Keratinocyte (primary cell): Measurements from ENCODE around the gene MAGI2. TPM values are rescaled to one million over a fixed set of nuclear protein-coding genes. Genes with fewer than 3 reads are reported as not detected.

Experiments
- DNase-seq: peaks from one replicate; pipeline ENCODE4 v3.0.0-alpha.2; 2011; ENCODE audit warnings: low read depth, missing footprints, low spot score
- FAIRE-seq: peaks from 2 replicates; lab custom pipeline; 2011; peaks lifted over from hg19 to GRCh38; lab: Jason Lieb, UNC
- H2AFZ ChIP-seq: 2 replicates; pipeline ENCODE4 v1.6.0; 2012; ENCODE audit warnings: low read length, control low read depth, inconsistent platforms; ENCODE audit not compliant: control insufficient read depth
- H3K27ac ChIP-seq: 2 replicates; pipeline ENCODE4 v1.5.1; 2011; ENCODE audit warnings: low read length; ENCODE audit not compliant: control insufficient read depth, insufficient read depth
- H3K27me3 ChIP-seq: 3 replicates; pipeline ENCODE4 v1.6.0; 2011; ENCODE audit warnings: low read length; ENCODE audit not compliant: control insufficient read depth, insufficient read depth; ENCODE audit errors: extremely low read depth
- H3K36me3 ChIP-seq, 2 experiments: 2 replicates in 1 of 2; 3 replicates in 1 of 2; pipeline ENCODE4 v1.5.1; 2011; ENCODE audit warnings: low read length in 2 of 2, mild to moderate bottlenecking in 1 of 2; ENCODE audit not compliant: control insufficient read depth in 2 of 2, insufficient read depth in 2 of 2; ENCODE audit errors: extremely low read depth in 1 of 2
- H3K4me1 ChIP-seq: 3 replicates; pipeline ENCODE4 v1.5.1; 2011; ENCODE audit warnings: low read length; ENCODE audit not compliant: control insufficient read depth, insufficient read depth; ENCODE audit errors: extremely low read depth
- H3K4me2 ChIP-seq: 3 replicates; pipeline ENCODE4 v1.6.0; 2011; ENCODE audit warnings: low read depth, low read length; ENCODE audit not compliant: control insufficient read depth, insufficient read depth; ENCODE audit errors: extremely low read depth
- H3K4me3 ChIP-seq, 3 experiments: fragments of 200-600 bp in 1 of 3; sonication (generic) in 1 of 3; 2 replicates in 2 of 3; 3 replicates in 1 of 3; pipeline ENCODE4 v1.5.1; 2011 to 2016; ENCODE audit warnings: low read length in 3 of 3, mild to moderate bottlenecking in 3 of 3, control low read depth in 2 of 3, inconsistent platforms in 1 of 3, low read depth in 1 of 3, mixed read lengths in 1 of 3, mixed run types in 1 of 3, moderate library complexity in 1 of 3; ENCODE audit not compliant: control insufficient read depth in 2 of 3, insufficient read depth in 2 of 3; ENCODE audit errors: extremely low read depth in 1 of 3
- H3K79me2 ChIP-seq: 2 replicates; pipeline ENCODE4 v1.6.0; 2012; ENCODE audit warnings: low read length; ENCODE audit not compliant: control insufficient read depth, insufficient read depth
- H3K9ac ChIP-seq: 3 replicates; pipeline ENCODE4 v1.6.0; 2011; ENCODE audit warnings: low read length; ENCODE audit not compliant: control insufficient read depth, insufficient read depth; ENCODE audit errors: extremely low read depth
- H3K9me1 ChIP-seq: 3 replicates; pipeline ENCODE4 v1.6.0; 2011; ENCODE audit warnings: low read length; ENCODE audit not compliant: control insufficient read depth, insufficient read depth; ENCODE audit errors: extremely low read depth
- H3K9me3 ChIP-seq: 2 replicates; pipeline ENCODE4 v1.5.1; 2012; ENCODE audit warnings: low read depth, low read length; ENCODE audit not compliant: control insufficient read depth
- H4K20me1 ChIP-seq: 3 replicates; pipeline ENCODE4 v1.6.0; 2011; ENCODE audit warnings: low read length; ENCODE audit not compliant: control insufficient read depth, insufficient read depth; ENCODE audit errors: extremely low read depth
- CTCF ChIP-seq, 3 experiments: IDR thresholded peaks in 1 of 3; conservative IDR thresholded peaks in 1 of 3; optimal IDR thresholded peaks in 1 of 3; 2 replicates in 2 of 3; 3 replicates in 1 of 3; pipeline versions ENCODE3 to v1.5.1; 2011; ENCODE audit warnings: low read length in 3 of 3, mild to moderate bottlenecking in 3 of 3, moderate library complexity in 2 of 3, control low read depth in 1 of 3, inconsistent platforms in 1 of 3; ENCODE audit not compliant: insufficient read depth in 2 of 3; ENCODE audit errors: extremely low read depth in 1 of 3
- EZH2 ChIP-seq: IDR thresholded peaks from one replicate; pipeline ENCODE4 v1.6.1; 2012; ENCODE audit warnings: inconsistent platforms, mild to moderate bottlenecking, low read length, moderate library complexity
- dilution Hi-C: fragments of 300-500 bp; cut with MboI; formaldehyde crosslinking; loops from one replicate; pipeline ENCODE4 v1.7.0; 2020; ENCODE audit warnings: low sequenced_read_pairs; ENCODE audit not compliant: extremely low pct_ligation_motif_present
- polyA plus RNA-seq, 5 experiments: library from polyadenylated mRNA; depleted of rRNA in 3 of 5; stranded (reverse) in 3 of 5; stranded (forward) in 1 of 5; unstranded in 1 of 5; fragments of >200 nt; gene quantifications; 1 replicate in 1 of 5; 2 replicates in 3 of 5; 3 replicates in 1 of 5; pipeline versions ENCODE4 v1.2.1 to v1.2.3, GENCODE V29; 2011 to 2012; ENCODE audit warnings: missing spikeins in 2 of 5, low read depth in 1 of 5, low replicate concordance in 1 of 5

Gene MAGI2
- polyA plus RNA-seq, 1 donor (not counting 4 experiments of a cell fraction or from before 2014, with no cell fraction given) = 0.07 TPM

GRCh38 chr7:78280276-78280675 lies 1173.2 kb downstream of the MAGI2 start:
- dilution Hi-C loops = no loop called here
- H3K4me3 ChIP-seq = no peak overlapping the region
- H3K4me2 ChIP-seq = no peak overlapping the region
- H3K9me3 ChIP-seq = no peaks in the 10 kb centered on the region
- no peaks in the 10 kb centered on the region for H3K4me1 ChIP-seq
- H3K27me3 ChIP-seq = no peaks in the 10 kb centered on the region
- DNase-seq = no peak
- no peaks in the 10 kb centered on the region for H3K79me2 ChIP-seq
- FAIRE-seq = no peak
- no peak overlapping the region for H2AFZ ChIP-seq
- TF ChIP-seq EZH2 = no peak
- no peak for TF ChIP-seq CTCF (optimal IDR thresholded peaks at IDR 0.05 in 1 of 3, IDR thresholded peaks at IDR 0.05 in 1 of 3, conservative IDR thresholded peaks at IDR 0.05 in 1 of 3; ENCODE audit: extremely low read depth in 1 of 3, insufficient read depth in 2 of 3, low read length in 3 of 3)
- no peak overlapping the region for H3K27ac ChIP-seq
- no peaks in the 10 kb centered on the region for H4K20me1 ChIP-seq
- no peaks in the 10 kb centered on the region for H3K9me1 ChIP-seq
- no peak overlapping the region for H3K9ac ChIP-seq
- H3K36me3 ChIP-seq = no peaks in the 10 kb centered on the region

- dilution Hi-C loops = no loop called here
These were observed 1174.0 kb downstream of the MAGI2 start for GRCh38 chr7:78279457-78279856.

More at GRCh38 chr7:78279457-78279856, 1174.0 kb downstream of the MAGI2 start:
- FAIRE-seq = no peak
- H3K4me2 ChIP-seq = no peak overlapping the region
- H3K27me3 ChIP-seq = no peaks in the 10 kb centered on the region
- no peaks in the 10 kb centered on the region for H3K79me2 ChIP-seq
- H3K27ac ChIP-seq = no peak overlapping the region
- H4K20me1 ChIP-seq = no peaks in the 10 kb centered on the region
- H3K9ac ChIP-seq = no peak overlapping the region
- H3K36me3 ChIP-seq = no peaks in the 10 kb centered on the region
- H3K9me3 ChIP-seq = no peaks in the 10 kb centered on the region
- TF ChIP-seq CTCF (optimal IDR thresholded peaks at IDR 0.05 in 1 of 3, IDR thresholded peaks at IDR 0.05 in 1 of 3, conservative IDR thresholded peaks at IDR 0.05 in 1 of 3; ENCODE audit: extremely low read depth in 1 of 3, insufficient read depth in 2 of 3, low read length in 3 of 3) (no peak), EZH2 (no peak)
- no peak overlapping the region for H3K4me3 ChIP-seq
- H3K4me1 ChIP-seq = no peaks in the 10 kb centered on the region
- H3K9me1 ChIP-seq = no peaks in the 10 kb centered on the region
- H2AFZ ChIP-seq = no peak overlapping the region
- DNase-seq = no peak
